Activated T-cell treated with anti-CD3 and anti-CD28 coated beads, Interleukin-2, amount 50 U/mL, for 24 hours (primary cell): Measurements from ENCODE around the gene GP1BB.

Experiments used
- DNase-seq: peaks from one replicate; pipeline ENCODE4 v3.0.0-alpha.2; 2020
- H3K27ac Mint-ChIP-seq: 2 replicates; pipeline ENCODE4 v1.8.0; 2020; ENCODE audit warnings: mild to moderate bottlenecking, mixed read lengths
- H3K27me3 Mint-ChIP-seq: 2 replicates; pipeline ENCODE4 v1.8.0; 2020; ENCODE audit warnings: mixed read lengths
- H3K36me3 Mint-ChIP-seq: 2 replicates; pipeline ENCODE4 v1.8.0; 2020; ENCODE audit warnings: low read depth, mixed read lengths
- H3K4me1 Mint-ChIP-seq: 2 replicates; pipeline ENCODE4 v1.8.0; 2020; ENCODE audit warnings: low read depth, mixed read lengths
- H3K4me3 Mint-ChIP-seq: 2 replicates; pipeline ENCODE4 v1.8.0; 2020; ENCODE audit warnings: mild to moderate bottlenecking, moderate library complexity, mixed read lengths
- H3K9me3 Mint-ChIP-seq: 2 replicates; pipeline ENCODE4 v1.8.0; 2020; ENCODE audit warnings: mixed read lengths

The GP1BB gene

GRCh38 chr22:19763458-19764298 is 40.3 kb downstream of the GP1BB start:
- DNase-seq: no peak
- Mint-ChIP-seq H3K36me3 (no peaks in the 10 kb centered on the region), H3K27me3 (peaks cover 77% of the 10 kb centered on the region), H3K27ac (no peak overlapping the region), H3K4me1 (peaks cover 26% of the 10 kb centered on the region), H3K4me3 (no peak overlapping the region), H3K9me3 (no peaks in the 10 kb centered on the region)

- Mint-ChIP-seq H3K27ac (no peak overlapping the region), H3K27me3 (peaks cover 76% of the 10 kb centered on the region)
- no peak for DNase-seq
Observed at GRCh38 chr22:19764299-19764593, 40.9 kb downstream of the GP1BB start.

GRCh38 chr22:19764636-19765476 is 41.5 kb downstream of the GP1BB start:
- no peak overlapping the region for H3K4me3 Mint-ChIP-seq
- no peaks in the 10 kb centered on the region for H3K36me3 Mint-ChIP-seq

More at GRCh38 chr22:19764299-19764593, 40.9 kb downstream of the GP1BB start:
- H3K4me1 Mint-ChIP-seq: peaks cover 25% of the 10 kb centered on the region
- no peaks in the 10 kb centered on the region for H3K9me3 Mint-ChIP-seq
- H3K36me3 Mint-ChIP-seq: no peaks in the 10 kb centered on the region
- H3K4me3 Mint-ChIP-seq: no peak overlapping the region

GRCh38 chr22:19765477-19766239 is 42.3 kb downstream of the GP1BB start:
- H3K27me3 Mint-ChIP-seq: peaks cover 79% of the 10 kb centered on the region
- H3K9me3 Mint-ChIP-seq: no peaks in the 10 kb centered on the region
- peak overlapping the region; percentile 38 for H3K4me3 Mint-ChIP-seq
- no peak for DNase-seq
- H3K27ac Mint-ChIP-seq: no peak overlapping the region
- peaks cover 14% of the 10 kb centered on the region for H3K4me1 Mint-ChIP-seq
- H3K36me3 Mint-ChIP-seq: no peaks in the 10 kb centered on the region

More at GRCh38 chr22:19764636-19765476, 41.5 kb downstream of the GP1BB start:
- Mint-ChIP-seq H3K27ac (no peak overlapping the region), H3K9me3 (no peaks in the 10 kb centered on the region), H3K27me3 (peaks cover 77% of the 10 kb centered on the region), H3K4me1 (peaks cover 19% of the 10 kb centered on the region)
- no peak for DNase-seq

GRCh38 chr22:19766240-19766510 is 42.8 kb downstream of the GP1BB start:
- no peaks in the 10 kb centered on the region for H3K9me3 Mint-ChIP-seq
- H3K4me3 Mint-ChIP-seq: no peak overlapping the region
- no peak overlapping the region for H3K27ac Mint-ChIP-seq
- no peak for DNase-seq
- H3K36me3 Mint-ChIP-seq: no peaks in the 10 kb centered on the region
- peaks cover 14% of the 10 kb centered on the region for H3K4me1 Mint-ChIP-seq
- peaks cover 84% of the 10 kb centered on the region for H3K27me3 Mint-ChIP-seq

- Mint-ChIP-seq H3K9me3 (no peaks in the 10 kb centered on the region), H3K4me1 (peaks cover 11% of the 10 kb centered on the region), H3K36me3 (no peaks in the 10 kb centered on the region), H3K27me3 (peaks cover 86% of the 10 kb centered on the region), H3K4me3 (peak overlapping the region; percentile 27), H3K27ac (no peak overlapping the region)
- peak; percentile 62 for DNase-seq
Observed at GRCh38 chr22:19766511-19767426, 43.4 kb downstream of the GP1BB start.

- Mint-ChIP-seq H3K36me3 (no peaks in the 10 kb centered on the region), H3K4me3 (peak overlapping the region; percentile 27), H3K27me3 (peaks cover 85% of the 10 kb centered on the region), H3K4me1 (peaks cover 11% of the 10 kb centered on the region), H3K9me3 (no peaks in the 10 kb centered on the region), H3K27ac (no peak overlapping the region)
- no peak for DNase-seq
Observed at GRCh38 chr22:19767427-19768341, 44.3 kb downstream of the GP1BB start.

GRCh38 chr22:19769393-19769715 is 46.0 kb downstream of the GP1BB start:
- H3K36me3 Mint-ChIP-seq: no peaks in the 10 kb centered on the region
- DNase-seq: no peak
- H3K4me3 Mint-ChIP-seq: no peak overlapping the region
- peaks cover 11% of the 10 kb centered on the region for H3K4me1 Mint-ChIP-seq
- H3K9me3 Mint-ChIP-seq: no peaks in the 10 kb centered on the region
- peaks cover 86% of the 10 kb centered on the region for H3K27me3 Mint-ChIP-seq
- no peak overlapping the region for H3K27ac Mint-ChIP-seq

- Mint-ChIP-seq H3K4me3 (no peak overlapping the region), H3K36me3 (no peaks in the 10 kb centered on the region), H3K27ac (no peak overlapping the region), H3K27me3 (peaks cover 78% of the 10 kb centered on the region), H3K4me1 (peaks cover 7% of the 10 kb centered on the region), H3K9me3 (no peaks in the 10 kb centered on the region)
- no peak for DNase-seq
Observed at GRCh38 chr22:19770349-19771220, 47.2 kb downstream of the GP1BB start.

GRCh38 chr22:19772422-19772672 is 49.0 kb downstream of the GP1BB start:
- Mint-ChIP-seq H3K4me1 (peaks cover 10% of the 10 kb centered on the region), H3K27me3 (peaks cover 84% of the 10 kb centered on the region), H3K9me3 (no peaks in the 10 kb centered on the region), H3K4me3 (no peak overlapping the region), H3K27ac (no peak overlapping the region), H3K36me3 (no peaks in the 10 kb centered on the region)
- DNase-seq: no peak

- no peak overlapping the region for H3K4me3 Mint-ChIP-seq
- no peaks in the 10 kb centered on the region for H3K36me3 Mint-ChIP-seq
Observed at GRCh38 chr22:19772673-19773469, 49.5 kb downstream of the GP1BB start.

GRCh38 chr22:19773470-19774040 is 50.2 kb downstream of the GP1BB start:
- Mint-ChIP-seq H3K4me1 (peaks cover 7% of the 10 kb centered on the region), H3K27ac (no peak overlapping the region), H3K36me3 (no peaks in the 10 kb centered on the region), H3K4me3 (no peak overlapping the region), H3K9me3 (no peaks in the 10 kb centered on the region), H3K27me3 (peaks cover 80% of the 10 kb centered on the region)
- no peak for DNase-seq

More at GRCh38 chr22:19772673-19773469, 49.5 kb downstream of the GP1BB start:
- DNase-seq: no peak
- Mint-ChIP-seq H3K4me1 (peaks cover 7% of the 10 kb centered on the region), H3K9me3 (no peaks in the 10 kb centered on the region), H3K27ac (no peak overlapping the region), H3K27me3 (peaks cover 84% of the 10 kb centered on the region)
